CD4-positive, alpha-beta T cell treated with Interleukin-12 subunit alpha and Interleukin-12 subunit beta, for 1 hour (primary cell): ENCODE measurements around the gene ANK3.

Experiments used
- DNase-seq: peaks from one replicate; pipeline ENCODE4 v3.0.0-alpha.2; 2020

ANK3 gene

GRCh38 chr10:60009710-60010383 lies 379.8 kb downstream of the ANK3 start:
- DNase-seq: no peak

DNA sequence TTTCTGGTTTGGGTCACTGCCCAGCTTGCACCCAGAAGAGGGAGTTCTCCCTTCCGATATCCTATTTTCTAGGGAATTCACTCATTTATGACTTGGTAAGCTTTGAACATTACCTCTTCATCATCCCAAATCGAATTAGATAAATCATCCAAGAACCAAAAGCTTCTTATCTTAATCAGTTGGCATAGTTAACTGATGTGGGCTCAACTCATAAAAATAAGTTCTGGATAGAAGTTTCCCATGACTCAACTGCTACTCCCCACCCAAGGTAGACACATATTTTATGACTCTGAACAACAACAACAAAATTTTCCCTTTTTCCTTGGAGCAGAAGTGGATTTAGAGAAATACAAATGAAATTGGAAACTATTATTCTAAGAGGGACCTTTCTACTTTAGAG lies 380.4 kb downstream of the ANK3 start:
- DNase-seq: no peak

- DNase-seq: no peak
Measured at GRCh38 chr10:60008816-60009215, 380.9 kb downstream of the ANK3 start.

- no peak for DNase-seq
Measured at GRCh38 chr10:60006062-60006461, 383.6 kb downstream of the ANK3 start.

- DNase-seq: no peak
Measured at GRCh38 chr10:60003651-60004523, 385.8 kb downstream of the ANK3 start.

DNA sequence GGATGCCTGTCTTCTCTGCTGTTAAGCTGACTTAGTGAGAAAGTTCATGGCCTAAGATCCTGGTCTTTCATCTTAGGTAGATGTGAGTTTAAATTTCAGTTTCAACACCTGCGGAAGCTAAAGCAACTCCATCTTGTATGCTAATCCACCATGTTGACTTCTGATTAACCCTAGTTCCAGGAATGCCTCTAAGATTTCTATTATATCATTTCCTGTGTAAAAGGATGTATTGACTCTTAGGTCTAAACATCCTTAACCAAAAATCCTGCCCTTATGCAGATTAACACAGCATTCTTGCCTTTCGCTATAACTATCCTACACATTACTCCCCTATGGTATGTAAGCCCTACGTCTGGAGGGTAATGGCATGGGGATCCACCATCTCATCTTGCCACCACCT lies 388.9 kb downstream of the ANK3 start:
- no peak for DNase-seq

GRCh38 chr10:59997827-59998525 lies 391.7 kb downstream of the ANK3 start:
- DNase-seq: no peak

GRCh38 chr10:59995862-59996261 lies 393.8 kb downstream of the ANK3 start:
- no peak for DNase-seq

GRCh38 chr10:59993931-59994330 lies 395.7 kb downstream of the ANK3 start:
- no peak for DNase-seq

GRCh38 chr10:59991661-59992060 lies 398.0 kb downstream of the ANK3 start:
- peak; percentile 24 for DNase-seq

- no peak for DNase-seq
Measured at GRCh38 chr10:59991117-59991516, 398.6 kb downstream of the ANK3 start.

GRCh38 chr10:59985639-59986038 lies 404.0 kb downstream of the ANK3 start:
- DNase-seq: no peak

DNA sequence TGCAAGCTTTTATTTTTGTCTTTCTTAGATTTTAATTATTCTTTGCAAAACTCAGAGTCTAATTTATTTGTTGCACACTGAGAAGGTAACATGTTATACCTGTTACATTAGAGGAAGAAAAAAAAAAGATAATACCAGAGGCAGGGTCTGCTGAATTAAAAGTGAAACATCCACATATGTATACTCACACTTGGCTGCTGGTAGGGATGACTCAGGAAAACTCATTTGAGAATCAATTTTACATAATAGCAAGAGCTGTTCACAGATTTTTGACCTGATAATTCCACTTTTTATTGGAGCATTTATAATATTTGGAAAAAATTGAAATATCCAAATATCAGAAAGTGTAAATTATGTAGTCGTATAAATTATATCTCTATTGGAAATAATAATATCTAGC lies 405.3 kb downstream of the ANK3 start:
- no peak for DNase-seq

DNA sequence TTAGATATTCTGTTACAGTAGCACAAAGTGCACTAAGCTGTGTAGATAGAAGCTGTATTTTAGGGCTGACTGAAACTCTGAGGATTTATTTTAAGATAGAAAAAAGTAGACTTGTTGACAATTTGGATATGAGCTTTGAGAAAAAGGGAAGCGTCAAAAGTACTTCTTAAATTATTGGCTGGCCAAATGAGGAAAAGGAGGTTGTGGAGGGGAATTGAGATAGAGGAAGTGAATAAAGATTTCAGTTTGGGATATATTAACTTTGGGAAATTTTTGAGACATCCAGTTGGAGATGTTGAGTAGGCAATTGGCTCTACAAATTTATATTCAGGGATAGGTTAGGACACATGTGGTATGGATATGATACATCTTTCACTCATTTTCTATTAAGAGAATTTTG lies 409.3 kb downstream of the ANK3 start:
- no peak for DNase-seq

DNA sequence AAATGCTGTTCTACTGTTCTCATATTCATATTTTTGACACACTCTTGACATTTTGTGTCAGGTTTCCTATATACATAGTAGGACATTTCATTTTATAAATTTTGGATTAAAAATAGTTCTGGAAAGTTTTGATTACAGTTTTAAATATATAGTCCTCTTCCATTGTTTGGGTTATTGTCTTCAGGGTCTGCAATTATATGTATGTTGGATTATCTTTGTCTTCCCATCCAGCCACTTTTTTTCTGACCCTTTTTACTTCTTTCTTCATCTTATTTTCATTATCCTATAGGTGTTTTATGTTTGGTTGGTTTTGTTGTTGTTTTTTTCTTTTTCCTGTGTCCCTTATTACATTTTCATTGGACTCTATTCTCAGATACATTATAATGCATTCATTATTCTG lies 412.2 kb downstream of the ANK3 start:
- DNase-seq: no peak

DNA sequence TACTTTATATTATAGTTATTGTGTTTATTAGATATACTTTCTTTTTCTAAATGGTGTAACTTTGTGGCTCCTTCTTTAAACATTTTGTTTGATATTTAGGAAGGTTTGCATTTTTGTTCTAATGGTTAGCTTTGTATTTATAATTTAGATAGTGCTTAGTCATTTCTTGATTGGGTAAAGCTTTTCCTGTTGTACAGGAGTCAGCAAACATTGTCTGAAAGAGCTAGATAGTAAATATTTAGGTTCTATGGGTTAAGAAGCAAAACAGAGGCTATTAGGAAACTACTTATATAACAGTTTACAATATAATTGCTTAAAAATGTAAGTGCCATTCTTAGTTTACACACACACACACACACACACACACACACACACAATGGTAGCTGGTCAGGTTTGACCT lies 412.8 kb downstream of the ANK3 start:
- no peak for DNase-seq
